Smooth muscle cell of the coronary artery (primary cell): ENCODE results near the gene PLA2G2C. TPM values are rescaled to one million over a fixed set of nuclear protein-coding genes. Genes with fewer than 3 reads are reported as not detected.

ENCODE experiments used
- total RNA-seq: library from RNA; depleted of rRNA; stranded (reverse); fragments of >200 nt; gene quantifications from 2 replicates; pipeline ENCODE4 v1.2.3, GENCODE V29; 2014; ENCODE audit warnings: low replicate concordance

The PLA2G2C gene
- total RNA-seq = not detected in 2 replicates

GRCh38 chr1:20185834-20186782 lies at the start of gene PLA2G2C, which contains the start of gene UBXN10:
Gene PLA2G2C (minus strand): TSS chr1:20186518. CDS start chr1:20177363, 9,155 bp downstream.
Gene UBXN10 (plus strand): TSS chr1:20186096. CDS start chr1:20190562, 4,466 bp downstream.

GRCh38 chr1:20138961-20139550 lies 47.3 kb downstream of the PLA2G2C start, which contains the start of gene PLA2G2F:
Gene PLA2G2F (plus strand): TSS chr1:20139323. CDS start chr1:20139428, 105 bp downstream.

GRCh38 chr1:20119347-20119746 lies 67.0 kb downstream of the PLA2G2C start, which contains the start of gene PLA2G2D:
Gene PLA2G2D (minus strand): TSS chr1:20119536. CDS start chr1:20119498, 38 bp downstream.

Other genes starting within 250 kb of the PLA2G2C start
- 1.3 TPM in 1 of 2 replicates, not detected in the other for gene PLA2G2A, start 206.9 kb downstream of the PLA2G2C start, total RNA-seq
- 1.4 and 3.0 TPM in 2 replicates for gene PLA2G5, start 116.3 kb downstream of the PLA2G2C start, total RNA-seq
- gene PLA2G2D, start 67.0 kb downstream of the PLA2G2C start, total RNA-seq = not detected in 2 replicates
- not detected in 2 replicates for gene PLA2G2F, start 47.2 kb downstream of the PLA2G2C start, total RNA-seq
- under 0.01 TPM in 2 replicates for gene UBXN10, start 422 bp downstream of the PLA2G2C start, total RNA-seq
- not detected in 2 replicates for gene VWA5B1, start 104.4 kb upstream of the PLA2G2C start, total RNA-seq